Measurements from ENCODE around the gene SCAANT1.

The SCAANT1 gene

DNA sequence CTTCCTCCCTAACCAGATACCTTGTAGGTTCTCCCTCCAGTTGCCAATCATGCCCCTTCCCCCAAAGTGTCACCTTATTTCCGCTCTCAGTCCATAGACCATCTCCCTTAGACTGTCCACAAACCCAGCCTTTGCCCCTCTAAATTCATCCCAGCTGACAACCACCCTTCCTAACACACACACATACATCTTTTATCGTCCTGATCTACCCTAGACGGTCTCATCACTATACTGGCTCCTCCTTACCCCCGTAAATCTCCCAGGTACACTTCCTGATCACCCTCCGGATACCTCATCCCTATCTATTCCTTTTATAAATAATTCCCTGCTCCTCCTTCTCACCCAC, 49.4 kb downstream of the SCAANT1 start:
- CTCF ChIA-PET, result no interaction called here
- DNase-seq (ENCODE audit: extremely low spot score), result peak; percentile 34
- TF ChIP-seq, protein P1, sequence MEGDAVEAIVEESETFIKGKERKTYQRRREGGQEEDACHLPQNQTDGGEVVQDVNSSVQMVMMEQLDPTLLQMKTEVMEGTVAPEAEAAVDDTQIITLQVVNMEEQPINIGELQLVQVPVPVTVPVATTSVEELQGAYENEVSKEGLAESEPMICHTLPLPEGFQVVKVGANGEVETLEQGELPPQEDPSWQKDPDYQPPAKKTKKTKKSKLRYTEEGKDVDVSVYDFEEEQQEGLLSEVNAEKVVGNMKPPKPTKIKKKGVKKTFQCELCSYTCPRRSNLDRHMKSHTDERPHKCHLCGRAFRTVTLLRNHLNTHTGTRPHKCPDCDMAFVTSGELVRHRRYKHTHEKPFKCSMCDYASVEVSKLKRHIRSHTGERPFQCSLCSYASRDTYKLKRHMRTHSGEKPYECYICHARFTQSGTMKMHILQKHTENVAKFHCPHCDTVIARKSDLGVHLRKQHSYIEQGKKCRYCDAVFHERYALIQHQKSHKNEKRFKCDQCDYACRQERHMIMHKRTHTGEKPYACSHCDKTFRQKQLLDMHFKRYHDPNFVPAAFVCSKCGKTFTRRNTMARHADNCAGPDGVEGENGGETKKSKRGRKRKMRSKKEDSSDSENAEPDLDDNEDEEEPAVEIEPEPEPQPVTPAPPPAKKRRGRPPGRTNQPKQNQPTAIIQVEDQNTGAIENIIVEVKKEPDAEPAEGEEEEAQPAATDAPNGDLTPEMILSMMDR (IDR thresholded peaks at IDR 0.05; ENCODE audit: control extremely low read depth, extremely low read depth, low read depth, missing control alignments), result no peak
- POLR2A ChIA-PET, result no interaction called here
